ENCODE data around the gene TSPAN13. TPM values are rescaled to one million over a fixed set of nuclear protein-coding genes. Genes with fewer than 3 reads are reported as not detected.

Gene TSPAN13
- total RNA-seq, 2 donors from 2014 or later = 1.5 to 6.4 TPM

DNA sequence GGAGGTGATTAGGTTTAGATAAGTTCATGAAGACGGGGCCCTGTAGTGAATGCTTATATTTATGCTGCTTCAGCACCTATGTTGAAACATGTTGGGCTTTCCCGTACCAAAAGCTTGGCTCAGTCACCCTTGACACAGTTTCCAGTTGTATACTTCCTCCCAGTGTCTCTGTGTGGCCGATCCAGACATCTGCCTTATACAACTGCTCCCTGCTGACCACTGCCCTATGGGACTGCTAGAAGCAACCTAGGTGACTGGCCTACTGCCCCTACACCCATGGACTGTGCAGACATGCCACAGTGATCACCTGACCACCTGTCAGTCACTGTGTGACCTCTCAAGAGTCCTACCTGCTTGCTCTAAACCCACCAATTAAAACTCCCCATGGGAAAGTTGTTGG, 22.6 kb upstream of the TSPAN13 start:
- TF ChIP-seq, protein P1, sequence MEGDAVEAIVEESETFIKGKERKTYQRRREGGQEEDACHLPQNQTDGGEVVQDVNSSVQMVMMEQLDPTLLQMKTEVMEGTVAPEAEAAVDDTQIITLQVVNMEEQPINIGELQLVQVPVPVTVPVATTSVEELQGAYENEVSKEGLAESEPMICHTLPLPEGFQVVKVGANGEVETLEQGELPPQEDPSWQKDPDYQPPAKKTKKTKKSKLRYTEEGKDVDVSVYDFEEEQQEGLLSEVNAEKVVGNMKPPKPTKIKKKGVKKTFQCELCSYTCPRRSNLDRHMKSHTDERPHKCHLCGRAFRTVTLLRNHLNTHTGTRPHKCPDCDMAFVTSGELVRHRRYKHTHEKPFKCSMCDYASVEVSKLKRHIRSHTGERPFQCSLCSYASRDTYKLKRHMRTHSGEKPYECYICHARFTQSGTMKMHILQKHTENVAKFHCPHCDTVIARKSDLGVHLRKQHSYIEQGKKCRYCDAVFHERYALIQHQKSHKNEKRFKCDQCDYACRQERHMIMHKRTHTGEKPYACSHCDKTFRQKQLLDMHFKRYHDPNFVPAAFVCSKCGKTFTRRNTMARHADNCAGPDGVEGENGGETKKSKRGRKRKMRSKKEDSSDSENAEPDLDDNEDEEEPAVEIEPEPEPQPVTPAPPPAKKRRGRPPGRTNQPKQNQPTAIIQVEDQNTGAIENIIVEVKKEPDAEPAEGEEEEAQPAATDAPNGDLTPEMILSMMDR (IDR thresholded peaks at IDR 0.05) = no peak
- Histone ChIP-seq H3K4me3 (no peak overlapping the region), H3K27me3 (replicated peaks; ENCODE audit: insufficient read depth) (no peaks in the 10 kb centered on the region), H3K36me3 (no peaks in the 10 kb centered on the region), H3K4me1 (ENCODE audit: control insufficient read depth in 1 of 2, low read depth in 2 of 2) (no peaks in the 10 kb centered on the region), H3K27ac (no peak overlapping the region), H3K9me3 (no peaks in the 10 kb centered on the region)
- ATAC-seq (ENCODE audit: insufficient number of reproducible peaks, low FRiP score, low read depth) (no peak), DNase-seq (ENCODE audit: low spot score) (no peak)

DNA sequence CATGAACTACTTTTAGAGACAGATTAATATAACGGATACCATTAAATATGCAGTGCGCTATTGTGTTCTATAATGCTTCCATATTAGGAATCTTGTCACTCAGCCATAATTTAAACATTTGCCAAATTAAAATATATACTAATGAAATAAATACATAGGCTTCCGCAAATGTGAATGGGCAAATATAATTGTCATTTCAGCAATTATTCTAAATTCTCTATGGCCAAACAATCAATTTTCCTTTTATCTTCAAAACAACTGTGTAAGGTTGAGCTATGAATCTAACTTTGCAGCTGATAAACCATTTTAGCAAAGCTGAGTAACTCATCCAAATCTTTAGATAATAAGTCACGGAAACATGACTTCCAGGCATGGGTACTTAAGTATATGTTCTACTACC, 20.7 kb upstream of the TSPAN13 start:
- no peak overlapping the region for H3K27ac ChIP-seq

DNA sequence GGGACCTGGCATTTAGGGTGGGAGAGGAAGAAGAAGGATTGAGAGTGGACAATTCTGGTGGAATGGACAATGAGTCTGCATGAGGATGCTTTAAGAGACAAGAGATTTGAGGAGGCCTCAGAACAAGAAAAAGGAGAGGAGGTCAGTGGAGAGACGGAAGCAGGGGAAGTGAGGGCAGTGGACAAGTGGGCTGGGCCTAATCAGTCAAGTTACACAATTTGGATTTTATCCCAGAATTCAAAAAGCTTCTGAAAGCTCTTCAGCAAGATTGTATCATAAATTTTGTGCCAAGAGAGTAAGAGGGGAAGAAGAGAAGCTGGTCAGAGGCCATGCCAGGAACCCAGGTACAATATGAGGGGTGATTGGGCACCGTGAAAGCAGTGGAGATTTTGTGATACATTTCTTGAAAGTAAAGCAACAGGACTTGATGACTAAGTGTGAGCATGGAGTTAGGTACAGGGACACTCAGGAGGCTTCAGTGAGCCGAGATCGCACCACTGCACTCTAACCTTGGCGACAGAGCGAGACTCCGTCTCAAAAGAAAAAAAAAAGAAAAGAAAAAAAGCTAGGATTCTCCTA, 19.3 kb upstream of the TSPAN13 start:
- no peaks in the 10 kb centered on the region for H3K27me3 ChIP-seq (replicated peaks; ENCODE audit: insufficient read depth)
- no peak overlapping the region for H3K4me3 ChIP-seq
- H3K27ac ChIP-seq = no peak overlapping the region
- no peaks in the 10 kb centered on the region for H3K9me3 ChIP-seq
- no peak for DNase-seq (ENCODE audit: low spot score)
- no peak for ATAC-seq (ENCODE audit: insufficient number of reproducible peaks, low FRiP score, low read depth)
- TF ChIP-seq, protein P1 (IDR thresholded peaks at IDR 0.05) = no peak
- no peaks in the 10 kb centered on the region for H3K4me1 ChIP-seq (ENCODE audit: control insufficient read depth in 1 of 2, low read depth in 2 of 2)
- no peaks in the 10 kb centered on the region for H3K36me3 ChIP-seq

More for the DNA sequence above, 20.7 kb upstream of the TSPAN13 start:
- TF ChIP-seq, protein P1 (IDR thresholded peaks at IDR 0.05) = no peak
- Histone ChIP-seq H3K4me1 (ENCODE audit: control insufficient read depth in 1 of 2, low read depth in 2 of 2) (no peaks in the 10 kb centered on the region), H3K4me3 (no peak overlapping the region), H3K36me3 (no peaks in the 10 kb centered on the region), H3K9me3 (no peaks in the 10 kb centered on the region), H3K27me3 (replicated peaks; ENCODE audit: insufficient read depth) (no peaks in the 10 kb centered on the region)
- no peak for ATAC-seq (ENCODE audit: insufficient number of reproducible peaks, low FRiP score, low read depth)
- DNase-seq (ENCODE audit: low spot score) = no peak

DNA sequence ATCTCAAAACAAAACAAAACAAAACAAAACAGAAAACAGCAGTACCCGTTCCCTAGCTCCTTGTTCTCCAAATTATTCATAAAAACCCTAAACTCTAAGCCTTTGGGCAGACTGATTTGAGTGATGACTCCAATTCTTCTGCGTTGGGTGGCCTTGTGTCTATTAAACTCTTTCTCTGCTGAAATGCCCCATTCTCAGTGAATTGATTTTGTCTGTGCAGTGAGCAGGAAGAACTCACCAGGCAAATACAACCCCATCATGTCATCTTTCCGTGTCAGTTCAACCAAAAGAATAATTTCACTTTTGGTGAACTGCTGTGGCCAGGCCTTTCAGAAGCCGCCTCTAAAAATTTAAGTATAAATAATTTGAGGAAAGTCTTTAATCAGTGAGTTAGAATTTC, 18.5 kb upstream of the TSPAN13 start:
- H3K4me1 ChIP-seq (ENCODE audit: control insufficient read depth in 1 of 2, low read depth in 2 of 2) = no peaks in the 10 kb centered on the region
- no peak overlapping the region for H3K4me3 ChIP-seq
- H3K27me3 ChIP-seq (replicated peaks; ENCODE audit: insufficient read depth) = no peaks in the 10 kb centered on the region
- TF ChIP-seq, protein P1 (IDR thresholded peaks at IDR 0.05) = no peak
- H3K27ac ChIP-seq = no peak overlapping the region
- H3K9me3 ChIP-seq = no peaks in the 10 kb centered on the region
- DNase-seq (ENCODE audit: low spot score) (no peak), ATAC-seq (ENCODE audit: insufficient number of reproducible peaks, low FRiP score, low read depth) (no peak)
- no peaks in the 10 kb centered on the region for H3K36me3 ChIP-seq

GRCh38 chr7:16738011-16738688, 15.4 kb upstream of the TSPAN13 start:
- Histone ChIP-seq H3K4me1 (ENCODE audit: control insufficient read depth in 1 of 2, low read depth in 2 of 2) (no peaks in the 10 kb centered on the region), H3K9me3 (no peaks in the 10 kb centered on the region), H3K27ac (no peak overlapping the region), H3K4me3 (no peak overlapping the region), H3K36me3 (no peaks in the 10 kb centered on the region), H3K27me3 (replicated peaks; ENCODE audit: insufficient read depth) (no peaks in the 10 kb centered on the region)
- ATAC-seq (ENCODE audit: insufficient number of reproducible peaks, low FRiP score, low read depth) = no peak
- TF ChIP-seq, protein P1 (IDR thresholded peaks at IDR 0.05) = no peak
- DNase-seq (ENCODE audit: low spot score) = no peak
